Measurements from ENCODE around the gene CYP2W1. TPM values are rescaled to one million over a fixed set of nuclear protein-coding genes. Genes with fewer than 3 reads are reported as not detected.

CYP2W1 gene
- total RNA-seq, 2 experiments from 2014 or later = not detected

DNA sequence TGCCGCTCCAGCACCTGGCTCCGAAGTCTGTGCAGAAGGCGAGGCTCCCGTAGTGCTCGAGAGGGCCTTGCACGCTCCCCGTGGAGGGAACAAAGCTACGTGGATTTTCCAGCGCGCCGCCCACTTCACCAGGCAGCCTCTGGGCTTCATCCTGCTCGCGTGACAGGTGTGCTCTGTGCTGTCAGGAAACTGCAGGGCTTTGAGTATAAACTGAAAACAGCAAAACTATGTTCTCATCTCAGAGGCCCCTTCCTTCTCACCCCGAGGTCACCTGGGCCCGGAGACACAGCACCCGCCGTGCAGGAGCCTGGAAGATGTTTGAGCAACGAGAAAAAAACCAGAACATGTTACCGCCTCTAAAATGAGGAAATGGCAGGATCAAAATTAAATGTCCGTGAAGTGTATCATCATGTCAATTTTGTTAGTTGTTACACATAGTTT, 43.8 kb downstream of the CYP2W1 start:
- H3K27ac Mint-ChIP-seq = peak overlapping the region; percentile 49
- H3K27me3 Mint-ChIP-seq = no peaks in the 10 kb centered on the region
- peak overlapping the region; percentile 61 for H3K4me3 Mint-ChIP-seq
- peaks cover 4% of the 10 kb centered on the region for H3K9me3 Mint-ChIP-seq
- intact Hi-C loops (cut with micrococcal nuclease) = loop anchor here (5.0 kb wide), 1 partner anchor 34 kb away; no protein-coding TSS in a partner anchor
- peaks cover 15% of the 10 kb centered on the region for H3K36me3 Mint-ChIP-seq
- ChIA-PET POLR2A (interaction anchor here (1.2 kb wide), 1 partner anchor 18 kb away, joined by 3 read pairs; the partner anchor contains the start of gene GPR146), CTCF (interaction anchor here (1.2 to 2.9 kb wide), 3 partner anchors 34 to 150 kb away, joined by 3 to 13 read pairs (median 5); no protein-coding TSS in a partner anchor)
- peaks cover 29% of the 10 kb centered on the region for H3K4me1 Mint-ChIP-seq (ENCODE audit: low read depth)
- DNase-seq = no peak

DNA sequence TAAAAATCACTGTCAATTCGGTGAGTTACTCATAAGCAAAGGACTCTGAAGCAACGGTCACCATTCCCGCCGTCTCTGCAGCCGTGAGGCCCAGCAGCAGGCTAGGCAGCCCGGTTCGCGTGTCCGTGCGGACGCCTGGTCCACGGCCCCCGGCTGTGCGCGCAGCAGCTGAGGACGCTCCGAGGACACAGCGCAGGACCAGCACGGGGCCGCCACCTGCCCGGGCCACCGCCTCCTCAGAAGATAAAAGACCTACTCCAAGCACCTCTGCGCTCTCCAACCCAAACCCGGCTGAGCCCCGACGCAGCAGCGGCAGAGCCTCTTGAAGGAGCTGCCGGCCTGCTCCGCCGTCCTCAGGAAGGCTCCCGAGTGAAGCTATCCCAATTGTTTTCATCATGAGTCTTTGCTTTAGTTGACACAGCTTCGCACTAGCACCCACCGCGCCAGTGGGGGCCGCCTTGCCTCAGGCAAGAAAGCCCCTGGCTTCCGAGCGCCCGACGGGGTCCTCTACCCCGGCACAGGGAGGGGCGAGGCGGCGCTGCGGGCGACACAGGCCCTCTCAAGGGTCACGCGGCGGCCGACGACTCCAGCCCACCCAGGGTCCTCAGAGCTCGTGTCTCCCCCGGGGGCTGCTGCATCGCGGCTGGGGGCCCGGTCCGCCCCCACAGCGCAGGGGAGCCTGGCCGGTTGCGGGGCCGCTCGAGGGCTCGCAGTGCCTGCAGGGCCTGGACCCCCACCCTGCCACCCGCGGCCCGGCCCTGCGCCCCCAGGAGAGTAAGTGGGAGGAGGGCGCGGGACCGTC, 44.5 kb downstream of the CYP2W1 start:
- H3K27ac Mint-ChIP-seq = peak overlapping the region; percentile 62
- ChIA-PET POLR2A (no interaction called here), CTCF (interaction anchor here (1.4 to 2.9 kb wide), 2 partner anchors 35 to 149 kb away, joined by 5 to 13 read pairs; no protein-coding TSS in a partner anchor)

DNA sequence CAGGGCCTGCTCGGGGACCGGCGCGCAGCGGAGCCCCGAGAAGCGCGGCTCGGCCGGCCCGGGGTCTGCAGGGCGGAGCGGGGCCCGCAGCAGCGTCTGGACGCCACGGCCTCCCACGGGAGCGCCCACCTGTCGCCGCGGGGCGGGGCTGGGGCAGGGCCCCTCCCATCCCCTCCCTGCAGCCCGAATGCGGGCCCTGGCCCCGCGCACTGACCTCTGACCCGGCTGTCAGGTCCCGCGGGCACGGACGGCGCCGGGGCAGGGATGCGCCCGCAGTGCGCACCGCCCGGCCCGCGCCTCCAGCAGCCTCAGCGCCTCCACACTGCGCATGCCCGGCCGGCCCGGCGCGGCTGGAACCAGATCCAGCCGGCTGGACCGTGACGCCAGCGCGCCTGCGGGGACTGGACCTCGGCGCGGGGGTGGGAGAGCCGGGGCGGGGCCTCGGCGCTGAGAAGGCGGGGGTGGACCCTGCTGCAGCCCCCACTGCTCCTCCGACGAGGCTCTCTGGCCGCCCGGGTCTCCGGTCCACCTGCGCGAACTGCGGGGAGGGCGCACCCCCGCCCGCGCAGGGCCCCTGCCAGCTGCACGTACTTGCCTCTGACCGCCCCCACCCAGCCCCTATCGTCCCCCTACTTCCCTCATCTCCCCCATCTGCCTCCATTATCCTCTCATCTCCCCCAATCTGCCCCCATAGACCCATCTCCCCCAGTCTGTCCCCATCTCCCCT, 45.2 kb downstream of the CYP2W1 start:
- DNase-seq = peak; percentile 92
- CTCF ChIA-PET = interaction anchor here (0.6 to 2.9 kb wide), 5 partner anchors 35 to 149 kb away, joined by 3 to 13 read pairs (median 5); no protein-coding TSS in a partner anchor
- Mint-ChIP-seq H3K9me3 (no peaks in the 10 kb centered on the region), H3K36me3 (peaks cover 6% of the 10 kb centered on the region), H3K4me3 (peak overlapping the region; percentile 66), H3K27me3 (no peaks in the 10 kb centered on the region), H3K27ac (peak overlapping the region; percentile 83), H3K4me1 (ENCODE audit: low read depth) (peaks cover 37% of the 10 kb centered on the region)
- intact Hi-C loops (cut with micrococcal nuclease) = loop anchor here (1.0 to 5.0 kb wide), 4 partner anchors 16 to 111 kb away; partner anchors contain the start of genes COX19 and GPR146
- POLR2A ChIA-PET = interaction anchor here (1.1 kb wide), 1 partner anchor 16 kb away, joined by 3 read pairs; the partner anchor contains the start of gene GPR146

More for the DNA sequence above, 44.5 kb downstream of the CYP2W1 start:
- Mint-ChIP-seq H3K4me1 (ENCODE audit: low read depth) (peaks cover 30% of the 10 kb centered on the region), H3K9me3 (peaks cover 3% of the 10 kb centered on the region), H3K36me3 (peaks cover 11% of the 10 kb centered on the region), H3K4me3 (peak overlapping the region; percentile 69), H3K27me3 (no peaks in the 10 kb centered on the region)
- DNase-seq = no peak
- intact Hi-C loops (cut with micrococcal nuclease) = loop anchor here (1.0 to 5.0 kb wide), 4 partner anchors 17 to 111 kb away; partner anchors contain the start of genes COX19 and GPR146

DNA sequence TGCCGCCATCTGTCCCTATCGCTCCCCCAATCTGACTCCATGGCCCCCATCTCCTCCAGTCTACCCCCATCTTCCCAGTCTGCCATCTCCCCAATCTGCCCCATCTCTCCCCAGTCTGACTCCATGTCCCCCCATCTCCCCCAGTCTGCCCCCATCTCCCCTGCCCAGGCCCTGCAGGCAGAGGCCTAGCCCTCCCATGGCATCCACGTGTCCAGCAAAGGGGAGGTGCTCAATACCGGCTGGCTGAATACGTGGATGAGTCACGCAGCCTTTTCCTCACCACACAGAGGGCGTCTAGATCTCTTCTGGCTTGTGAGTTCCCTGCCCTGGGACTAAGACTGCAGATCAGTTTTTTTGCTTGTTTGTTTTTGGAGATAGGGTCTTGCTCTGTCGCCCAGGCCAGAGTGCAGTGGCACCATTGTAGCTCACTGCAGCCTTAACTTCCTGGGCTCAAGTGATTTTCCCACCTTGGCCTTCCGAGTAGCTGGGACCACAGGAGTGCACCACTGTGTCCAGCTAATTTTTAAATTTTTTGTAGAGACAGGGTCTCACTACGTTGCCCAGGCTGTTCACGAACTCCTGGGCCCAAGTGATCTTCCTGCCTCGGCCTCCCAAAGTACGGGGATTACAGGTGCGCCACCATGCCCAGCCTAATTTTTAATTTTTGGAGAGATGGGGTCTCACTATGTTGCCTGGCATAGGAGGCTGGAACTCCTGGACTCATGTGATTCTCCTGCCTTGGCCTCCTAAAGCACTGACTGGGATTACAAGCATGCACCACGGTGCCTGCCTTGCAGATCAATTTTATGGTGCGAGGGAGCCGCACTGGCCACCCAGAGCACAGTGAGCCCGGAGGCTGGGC, 46.0 kb downstream of the CYP2W1 start:
- Mint-ChIP-seq H3K9me3 (no peaks in the 10 kb centered on the region), H3K27ac (peak overlapping the region; percentile 83), H3K27me3 (no peaks in the 10 kb centered on the region), H3K4me1 (ENCODE audit: low read depth) (peaks cover 45% of the 10 kb centered on the region), H3K4me3 (peak overlapping the region; percentile 66), H3K36me3 (peaks cover 2% of the 10 kb centered on the region)
- POLR2A ChIA-PET = interaction anchor here (1.1 kb wide), 1 partner anchor 15 kb away, joined by 3 read pairs; the partner anchor contains the start of gene GPR146
- intact Hi-C loops (cut with micrococcal nuclease) = loop anchor here (1.0 to 5.0 kb wide), 4 partner anchors 15 to 110 kb away; partner anchors contain the start of genes COX19 and GPR146
- CTCF ChIA-PET = interaction anchor here (0.6 to 1.2 kb wide), 3 partner anchors 36 to 91 kb away, joined by 3 to 6 read pairs (median 3); no protein-coding TSS in a partner anchor
- DNase-seq = peak; percentile 87

DNA sequence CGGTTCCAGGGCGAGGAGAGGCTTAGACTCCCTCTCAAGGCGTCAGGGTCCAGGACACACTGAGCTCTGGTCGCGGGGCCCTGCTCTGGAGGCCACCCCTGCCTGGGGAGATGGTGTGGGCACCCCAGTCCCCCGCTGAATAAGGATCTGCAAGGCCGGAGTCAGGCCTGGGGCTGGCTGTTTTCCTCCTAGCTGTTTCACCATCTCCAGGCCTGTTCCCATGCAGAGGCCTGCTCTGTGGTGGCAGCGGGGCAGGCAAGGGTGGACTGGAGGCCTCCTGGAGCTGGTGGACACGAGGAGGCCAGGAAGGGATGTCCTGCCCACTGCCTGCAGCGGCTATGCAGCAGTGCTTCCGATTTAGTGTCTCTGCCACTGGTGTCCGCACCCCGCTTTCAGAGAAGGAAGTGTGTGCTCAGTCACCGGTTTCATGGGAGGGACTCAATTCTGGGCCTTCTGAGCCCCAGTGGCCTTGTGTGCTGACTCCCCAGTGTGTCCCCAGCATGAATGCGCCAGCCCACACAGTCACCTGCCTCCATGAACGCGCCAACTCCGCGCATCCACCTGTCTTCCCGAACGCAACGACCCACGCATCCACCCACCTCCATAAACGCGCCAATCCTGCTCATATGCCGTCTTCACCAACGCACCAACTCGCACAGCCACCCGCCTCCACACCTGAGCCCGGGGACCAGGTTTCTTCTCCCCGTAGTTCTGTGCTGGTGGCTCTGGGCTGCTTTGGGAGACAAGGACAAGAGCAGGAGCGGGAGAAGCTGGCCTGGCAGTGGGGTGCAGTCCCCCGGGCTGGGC, 46.9 kb downstream of the CYP2W1 start:
- Mint-ChIP-seq H3K27me3 (no peaks in the 10 kb centered on the region), H3K36me3 (peaks cover 2% of the 10 kb centered on the region), H3K27ac (peak overlapping the region; percentile 83), H3K4me3 (no peak overlapping the region), H3K4me1 (ENCODE audit: low read depth) (peaks cover 51% of the 10 kb centered on the region), H3K9me3 (no peaks in the 10 kb centered on the region)
- no peak for DNase-seq
- CTCF ChIA-PET = interaction anchor here (1.1 to 1.2 kb wide), 2 partner anchors 36 to 37 kb away, joined by 3 to 6 read pairs; no protein-coding TSS in a partner anchor
- POLR2A ChIA-PET = interaction anchor here (1.1 kb wide), 1 partner anchor 14 kb away, joined by 3 read pairs; the partner anchor contains the start of gene GPR146
- intact Hi-C loops (cut with micrococcal nuclease) = loop anchor here (2.0 to 5.0 kb wide), 2 partner anchors 38 to 109 kb away; a partner anchor contains a TSS

DNA sequence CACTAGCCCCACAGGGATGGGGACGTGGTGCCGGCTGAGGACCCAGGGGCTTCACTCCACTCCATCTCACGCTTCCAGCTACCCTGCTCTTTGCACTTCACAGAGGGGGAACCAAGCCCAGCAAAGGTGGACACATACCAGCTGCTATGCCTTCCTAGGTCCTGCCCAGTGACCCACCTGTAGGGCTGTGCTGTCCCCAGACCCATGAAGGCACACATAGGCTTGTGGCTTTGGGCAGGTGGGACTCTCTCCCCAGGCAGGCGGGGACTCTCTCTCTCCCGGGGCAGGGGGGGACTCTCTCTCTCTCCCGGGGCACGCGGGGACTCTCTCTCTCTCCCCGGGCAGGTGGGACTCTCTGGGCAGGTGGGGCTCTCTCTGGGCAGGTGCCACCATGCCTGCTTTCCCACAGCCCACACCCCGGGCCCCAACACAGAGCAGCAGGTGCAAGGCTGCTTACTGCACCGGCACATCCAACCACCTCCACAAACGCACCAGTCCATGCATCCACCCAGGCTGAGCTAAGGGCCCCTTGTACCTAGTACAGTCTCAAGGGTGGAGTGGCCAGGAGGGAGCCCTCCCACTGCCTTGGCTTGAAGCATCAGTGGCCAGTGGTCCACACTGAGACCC, 47.6 kb downstream of the CYP2W1 start:
- CTCF ChIA-PET = no interaction called here
- Mint-ChIP-seq H3K36me3 (peaks cover 2% of the 10 kb centered on the region), H3K9me3 (no peaks in the 10 kb centered on the region), H3K27ac (no peak overlapping the region), H3K27me3 (no peaks in the 10 kb centered on the region), H3K4me1 (ENCODE audit: low read depth) (peaks cover 52% of the 10 kb centered on the region), H3K4me3 (no peak overlapping the region)
- intact Hi-C loops (cut with micrococcal nuclease) = no loop called here
- POLR2A ChIA-PET = no interaction called here
- no peak for DNase-seq

DNA sequence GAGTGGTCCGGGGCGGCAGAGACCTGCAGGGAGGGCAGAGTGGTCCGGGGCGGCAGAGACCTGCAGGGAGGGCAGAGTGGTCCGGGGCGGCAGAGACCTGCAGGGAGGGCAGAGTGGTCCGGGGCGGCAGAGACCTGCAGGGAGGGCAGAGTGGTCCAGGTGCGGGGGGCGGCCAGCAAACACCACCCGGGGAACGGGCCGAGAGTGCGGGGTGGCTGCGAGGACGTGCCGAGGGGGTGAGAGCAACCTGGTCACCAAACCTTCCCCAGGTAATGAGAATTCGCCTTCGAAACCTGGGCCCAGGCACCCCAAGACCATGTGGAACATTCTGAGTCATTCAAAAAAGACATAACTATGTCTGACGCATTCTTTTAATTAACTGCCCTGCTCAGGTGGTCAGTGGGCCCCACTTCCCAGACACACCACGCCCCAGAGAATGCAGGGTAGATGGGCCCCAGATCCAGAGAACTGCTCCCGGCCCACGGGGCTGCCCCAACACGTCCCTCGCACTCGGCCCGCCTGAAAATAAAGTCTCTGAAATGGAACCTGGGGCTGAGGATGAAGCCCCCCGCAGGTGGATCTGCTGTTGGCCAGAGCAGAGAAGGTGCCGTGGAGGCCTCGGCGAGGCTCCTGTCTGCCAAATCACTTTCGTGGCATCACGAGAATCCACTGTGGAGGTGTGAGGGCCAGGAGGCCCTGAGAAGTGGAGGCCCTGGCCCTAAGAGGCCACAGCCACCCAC, 48.9 kb downstream of the CYP2W1 start:
- POLR2A ChIA-PET = no interaction called here
- peaks cover 2% of the 10 kb centered on the region for H3K36me3 Mint-ChIP-seq
- no peak for DNase-seq
- no peak overlapping the region for H3K27ac Mint-ChIP-seq
- H3K9me3 Mint-ChIP-seq = no peaks in the 10 kb centered on the region
- no peak overlapping the region for H3K4me3 Mint-ChIP-seq
- peaks cover 48% of the 10 kb centered on the region for H3K4me1 Mint-ChIP-seq (ENCODE audit: low read depth)
- intact Hi-C loops (cut with micrococcal nuclease) = no loop called here
- CTCF ChIA-PET = no interaction called here
- H3K27me3 Mint-ChIP-seq = no peaks in the 10 kb centered on the region

DNA sequence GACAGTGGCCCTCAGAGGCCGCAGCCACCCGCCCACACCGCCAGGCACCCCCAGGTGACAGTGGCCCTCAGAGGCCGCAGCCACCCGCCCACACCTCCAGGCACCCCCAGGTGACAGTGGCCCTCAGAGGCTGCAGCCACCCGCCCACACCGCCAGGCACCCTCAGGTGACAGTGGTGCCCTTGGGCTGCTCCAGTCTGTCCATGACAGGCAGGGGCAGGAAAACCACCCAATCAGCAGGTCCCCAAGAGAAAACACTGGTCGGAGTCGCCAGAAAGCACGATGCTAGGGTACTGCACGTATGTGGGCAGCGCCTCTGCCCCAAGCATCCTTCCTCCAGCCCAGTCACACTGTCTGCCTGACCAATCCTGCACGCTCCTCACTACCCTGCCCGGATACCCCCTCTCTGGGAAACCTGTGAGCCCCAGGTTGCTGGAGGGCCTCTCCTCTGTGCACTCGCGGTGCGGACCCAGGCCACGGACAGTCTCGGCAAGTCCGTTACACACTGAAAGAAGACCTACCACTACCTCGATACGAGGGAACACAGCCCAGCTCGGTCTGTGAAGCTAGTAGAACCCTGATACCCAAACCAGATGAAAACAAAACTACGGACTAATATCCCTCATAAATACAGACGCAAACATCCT, 49.7 kb downstream of the CYP2W1 start:
- H3K36me3 Mint-ChIP-seq = no peaks in the 10 kb centered on the region
- no peak overlapping the region for H3K4me3 Mint-ChIP-seq
- POLR2A ChIA-PET = no interaction called here
- DNase-seq = no peak
- H3K4me1 Mint-ChIP-seq (ENCODE audit: low read depth) = peaks cover 43% of the 10 kb centered on the region
- CTCF ChIA-PET = interaction anchor here (1.4 to 2.3 kb wide), 2 partner anchors 12 to 33 kb away, joined by 5 to 7 read pairs; partner anchors contain the start of gene GPR146
- H3K27me3 Mint-ChIP-seq = no peaks in the 10 kb centered on the region
- H3K27ac Mint-ChIP-seq = no peak overlapping the region
- H3K9me3 Mint-ChIP-seq = no peaks in the 10 kb centered on the region
- intact Hi-C loops (cut with micrococcal nuclease) = loop anchor here (1.0 kb wide), 1 partner anchor 13 kb away; no protein-coding TSS in a partner anchor

DNA sequence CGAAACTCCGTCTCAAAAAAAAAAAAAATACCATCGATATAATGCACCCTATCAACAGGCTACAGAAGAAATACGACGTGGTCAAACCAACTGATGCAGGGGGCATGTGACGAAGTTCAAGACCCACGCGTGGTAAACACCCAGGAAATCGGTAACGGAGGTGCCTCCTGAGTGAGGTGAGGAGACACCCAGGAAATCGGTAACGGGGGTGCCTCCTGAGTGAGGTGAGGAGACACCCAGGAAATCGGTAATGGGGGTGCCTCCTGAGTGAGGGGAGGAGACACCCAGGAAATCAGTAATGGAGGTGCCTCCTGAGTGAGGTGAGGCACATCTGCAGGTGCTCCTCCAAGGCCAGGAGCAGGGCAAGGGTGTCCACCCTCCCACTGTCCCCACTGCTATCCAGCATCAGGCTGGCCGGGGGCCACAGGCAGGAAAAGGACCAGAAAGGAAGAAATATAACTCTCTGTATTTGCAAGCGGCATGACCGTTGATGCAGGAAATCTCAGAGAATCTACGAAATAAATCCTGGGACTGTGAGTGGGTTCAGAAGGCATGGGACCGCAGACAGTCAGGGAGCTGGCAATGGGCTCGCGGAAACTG, 50.7 kb downstream of the CYP2W1 start:
- intact Hi-C loops (cut with micrococcal nuclease) = loop anchor here (1.0 kb wide), 1 partner anchor 12 kb away; no protein-coding TSS in a partner anchor
- Mint-ChIP-seq H3K4me1 (ENCODE audit: low read depth) (peaks cover 43% of the 10 kb centered on the region), H3K27me3 (no peaks in the 10 kb centered on the region), H3K27ac (peak overlapping the region; percentile 54), H3K36me3 (no peaks in the 10 kb centered on the region), H3K9me3 (no peaks in the 10 kb centered on the region), H3K4me3 (no peak overlapping the region)
- DNase-seq = peak; percentile 28
- ChIA-PET POLR2A (no interaction called here), CTCF (interaction anchor here (1.4 to 2.3 kb wide), 3 partner anchors 11 to 41 kb away, joined by 5 to 7 read pairs (median 6); partner anchors contain the start of gene GPR146)
